ENCODE results near the gene LARP6.
"Not testable (repeated sequence)": the region's sequence is repeated elsewhere in the genome, so short reads cannot be mapped to it uniquely, and the experiment has no call there.

The LARP6 gene

GRCh38 chr15:70873232-70874054, 19.5 kb upstream of the LARP6 start:
- H3K36me3 ChIP-seq (ENCODE audit: control insufficient read depth, low read depth, low read length): no peaks in the 10 kb centered on the region
- no peaks in the 10 kb centered on the region for H3K27me3 ChIP-seq (ENCODE audit: control insufficient read depth, insufficient read depth, low read length)
- H3K27ac ChIP-seq (ENCODE audit: low read length): no peak overlapping the region
- H3K9ac ChIP-seq (ENCODE audit: low read length): no peak overlapping the region
- no peak overlapping the region for H3K4me3 ChIP-seq (ENCODE audit: low read length)
- H3K4me1 ChIP-seq (ENCODE audit: control insufficient read depth, low read depth, low read length): no peaks in the 10 kb centered on the region
- H3K9me3 ChIP-seq (ENCODE audit: control insufficient read depth, low read depth, low read length): no peaks in the 10 kb centered on the region

GRCh38 chr15:70871490-70871889, 17.5 kb upstream of the LARP6 start:
- not testable (repeated sequence) for H3K36me3 ChIP-seq (ENCODE audit: control insufficient read depth, low read depth, low read length); H3K4me1 ChIP-seq (ENCODE audit: control insufficient read depth, low read depth, low read length); H3K9ac ChIP-seq (ENCODE audit: low read length); H3K27ac ChIP-seq (ENCODE audit: low read length); H3K4me3 ChIP-seq (ENCODE audit: low read length); H3K27me3 ChIP-seq (ENCODE audit: control insufficient read depth, insufficient read depth, low read length); H3K9me3 ChIP-seq (ENCODE audit: control insufficient read depth, low read depth, low read length)

- no peak overlapping the region for H3K9ac ChIP-seq (ENCODE audit: low read length)
- H3K27ac ChIP-seq (ENCODE audit: low read length): no peak overlapping the region
- H3K4me3 ChIP-seq (ENCODE audit: low read length): no peak overlapping the region
- no peaks in the 10 kb centered on the region for H3K9me3 ChIP-seq (ENCODE audit: control insufficient read depth, low read depth, low read length)
- H3K4me1 ChIP-seq (ENCODE audit: control insufficient read depth, low read depth, low read length): no peaks in the 10 kb centered on the region
- no peaks in the 10 kb centered on the region for H3K27me3 ChIP-seq (ENCODE audit: control insufficient read depth, insufficient read depth, low read length)
- H3K36me3 ChIP-seq (ENCODE audit: control insufficient read depth, low read depth, low read length): no peaks in the 10 kb centered on the region
Measured at GRCh38 chr15:70870051-70870450, 16.1 kb upstream of the LARP6 start.

- Histone ChIP-seq H3K36me3 (ENCODE audit: control insufficient read depth, low read depth, low read length) (no peaks in the 10 kb centered on the region), H3K27me3 (ENCODE audit: control insufficient read depth, insufficient read depth, low read length) (no peaks in the 10 kb centered on the region), H3K4me3 (ENCODE audit: low read length) (no peak overlapping the region), H3K4me1 (ENCODE audit: control insufficient read depth, low read depth, low read length) (no peaks in the 10 kb centered on the region), H3K27ac (ENCODE audit: low read length) (no peak overlapping the region), H3K9ac (ENCODE audit: low read length) (no peak overlapping the region), H3K9me3 (ENCODE audit: control insufficient read depth, low read depth, low read length) (no peaks in the 10 kb centered on the region)
Measured at GRCh38 chr15:70869346-70869745, 15.4 kb upstream of the LARP6 start.

- no peak overlapping the region for H3K4me3 ChIP-seq (ENCODE audit: low read length)
- no peaks in the 10 kb centered on the region for H3K4me1 ChIP-seq (ENCODE audit: control insufficient read depth, low read depth, low read length)
- no peak overlapping the region for H3K9ac ChIP-seq (ENCODE audit: low read length)
- H3K27me3 ChIP-seq (ENCODE audit: control insufficient read depth, insufficient read depth, low read length): no peaks in the 10 kb centered on the region
- no peaks in the 10 kb centered on the region for H3K9me3 ChIP-seq (ENCODE audit: control insufficient read depth, low read depth, low read length)
- no peak overlapping the region for H3K27ac ChIP-seq (ENCODE audit: low read length)
- no peaks in the 10 kb centered on the region for H3K36me3 ChIP-seq (ENCODE audit: control insufficient read depth, low read depth, low read length)
Measured at GRCh38 chr15:70867911-70868467, 14.0 kb upstream of the LARP6 start.

GRCh38 chr15:70866982-70867641, 13.2 kb upstream of the LARP6 start:
- Histone ChIP-seq H3K27me3 (ENCODE audit: control insufficient read depth, insufficient read depth, low read length) (no peaks in the 10 kb centered on the region), H3K4me1 (ENCODE audit: control insufficient read depth, low read depth, low read length) (no peaks in the 10 kb centered on the region), H3K27ac (ENCODE audit: low read length) (no peak overlapping the region), H3K4me3 (ENCODE audit: low read length) (no peak overlapping the region), H3K9me3 (ENCODE audit: control insufficient read depth, low read depth, low read length) (no peaks in the 10 kb centered on the region), H3K9ac (ENCODE audit: low read length) (no peak overlapping the region), H3K36me3 (ENCODE audit: control insufficient read depth, low read depth, low read length) (no peaks in the 10 kb centered on the region)

- Histone ChIP-seq H3K4me1 (ENCODE audit: control insufficient read depth, low read depth, low read length) (no peaks in the 10 kb centered on the region), H3K9me3 (ENCODE audit: control insufficient read depth, low read depth, low read length) (no peaks in the 10 kb centered on the region), H3K27me3 (ENCODE audit: control insufficient read depth, insufficient read depth, low read length) (no peaks in the 10 kb centered on the region), H3K36me3 (ENCODE audit: control insufficient read depth, low read depth, low read length) (no peaks in the 10 kb centered on the region), H3K4me3 (ENCODE audit: low read length) (no peak overlapping the region), H3K9ac (ENCODE audit: low read length) (no peak overlapping the region), H3K27ac (ENCODE audit: low read length) (no peak overlapping the region)
Measured at GRCh38 chr15:70863450-70864218, 9.7 kb upstream of the LARP6 start.

GRCh38 chr15:70859998-70860397, 6.0 kb upstream of the LARP6 start:
- no peaks in the 10 kb centered on the region for H3K4me1 ChIP-seq (ENCODE audit: control insufficient read depth, low read depth, low read length)
- no peak overlapping the region for H3K27ac ChIP-seq (ENCODE audit: low read length)
- H3K9me3 ChIP-seq (ENCODE audit: control insufficient read depth, low read depth, low read length): no peaks in the 10 kb centered on the region
- no peak overlapping the region for H3K4me3 ChIP-seq (ENCODE audit: low read length)
- H3K27me3 ChIP-seq (ENCODE audit: control insufficient read depth, insufficient read depth, low read length): peaks cover 6% of the 10 kb centered on the region
- no peaks in the 10 kb centered on the region for H3K36me3 ChIP-seq (ENCODE audit: control insufficient read depth, low read depth, low read length)
- H3K9ac ChIP-seq (ENCODE audit: low read length): no peak overlapping the region

- Histone ChIP-seq H3K4me1 (ENCODE audit: control insufficient read depth, low read depth, low read length) (no peaks in the 10 kb centered on the region), H3K9me3 (ENCODE audit: control insufficient read depth, low read depth, low read length) (no peaks in the 10 kb centered on the region), H3K27me3 (ENCODE audit: control insufficient read depth, insufficient read depth, low read length) (peaks cover 6% of the 10 kb centered on the region), H3K9ac (ENCODE audit: low read length) (no peak overlapping the region), H3K36me3 (ENCODE audit: control insufficient read depth, low read depth, low read length) (no peaks in the 10 kb centered on the region), H3K27ac (ENCODE audit: low read length) (no peak overlapping the region), H3K4me3 (ENCODE audit: low read length) (no peak overlapping the region)
Measured at GRCh38 chr15:70859322-70859908, 5.5 kb upstream of the LARP6 start.

- not testable (repeated sequence) for H3K4me1 ChIP-seq (ENCODE audit: control insufficient read depth, low read depth, low read length)
Measured at GRCh38 chr15:70858614-70859321, 4.8 kb upstream of the LARP6 start.

More at GRCh38 chr15:70858614-70859321, 4.8 kb upstream of the LARP6 start:
- not testable (repeated sequence) for H3K4me3 ChIP-seq (ENCODE audit: low read length); H3K9ac ChIP-seq (ENCODE audit: low read length); H3K36me3 ChIP-seq (ENCODE audit: control insufficient read depth, low read depth, low read length); H3K9me3 ChIP-seq (ENCODE audit: control insufficient read depth, low read depth, low read length); H3K27me3 ChIP-seq (ENCODE audit: control insufficient read depth, insufficient read depth, low read length); H3K27ac ChIP-seq (ENCODE audit: low read length)

All from iPS-18a (cell line).